ENCODE measurements around the gene KRTAP20-2. TPM values are rescaled to one million over a fixed set of nuclear protein-coding genes. Genes with fewer than 3 reads are reported as not detected.

The KRTAP20-2 gene
- total RNA-seq, 6 experiments from 2014 or later = not detected

- intact Hi-C loops (cut with DNase I) = no loop called here
- Histone ChIP-seq H3K9me3 (no peaks in the 10 kb centered on the region), H3K27me3 (no peaks in the 10 kb centered on the region), H3K36me3 (no peaks in the 10 kb centered on the region), H3K4me1 (no peaks in the 10 kb centered on the region), H3K4me3 (no peak overlapping the region), H3K27ac (no peak overlapping the region)
- 26% methylated on average over 1 of the region's 1 CpG for WGBS (ENCODE audit: insufficient coverage, low coverage, low lambda C conversion rate, missing lambda C conversion rate)
- TF ChIP-seq CTCF (IDR thresholded peaks at IDR 0.05) (no peak), POLR2A (IDR thresholded peaks at IDR 0.05) (no peak)
- ATAC-seq = no peak
- no peak for DNase-seq
These were observed 45.6 kb downstream of the KRTAP20-2 start for GRCh38 chr21:30680586-30680985.

GRCh38 chr21:30684506-30684905, 49.5 kb downstream of the KRTAP20-2 start:
- Histone ChIP-seq H3K27ac (no peak overlapping the region), H3K4me3 (no peak overlapping the region), H3K4me1 (no peaks in the 10 kb centered on the region), H3K36me3 (no peaks in the 10 kb centered on the region), H3K27me3 (no peaks in the 10 kb centered on the region), H3K9me3 (no peaks in the 10 kb centered on the region)
- no peak for DNase-seq
- no peak for ATAC-seq
- intact Hi-C loops (cut with DNase I) = no loop called here
- 46% methylated on average over 6 of the region's 6 CpGs for WGBS (ENCODE audit: insufficient coverage, low coverage, low lambda C conversion rate, missing lambda C conversion rate)
- TF ChIP-seq CTCF (IDR thresholded peaks at IDR 0.05) = no peak
- no peak for TF ChIP-seq POLR2A (IDR thresholded peaks at IDR 0.05)

Small RNAs within 50 kb of the gene (small RNA-seq; reads per million reads assigned to genes)
- gene KRTAP20-1 (0 reads per million in 2 experiments), gene KRTAP20-3 (0 reads per million in 2 experiments), gene KRTAP20-4 (0 reads per million in 2 experiments), gene KRTAP22-1 (0 reads per million in 2 experiments), gene KRTAP22-2 (0 reads per million in 2 experiments)

Other genes starting within 250 kb of the KRTAP20-2 start
- not detected for gene KRTAP13-1, start 239.2 kb upstream of the KRTAP20-2 start, total RNA-seq
- not detected for gene KRTAP13-3, start 209.3 kb upstream of the KRTAP20-2 start, total RNA-seq
- gene KRTAP13-4, start 205.0 kb upstream of the KRTAP20-2 start, total RNA-seq = not detected
- not detected for gene KRTAP15-1, start 194.9 kb upstream of the KRTAP20-2 start, total RNA-seq
- not detected for gene KRTAP19-1, start 154.8 kb upstream of the KRTAP20-2 start, total RNA-seq
- gene KRTAP19-2, start 147.8 kb upstream of the KRTAP20-2 start, total RNA-seq = not detected
- not detected for gene KRTAP19-3, start 143.2 kb upstream of the KRTAP20-2 start, total RNA-seq
- not detected for gene KRTAP19-4, start 138.0 kb upstream of the KRTAP20-2 start, total RNA-seq
- gene KRTAP19-5, start 133.1 kb upstream of the KRTAP20-2 start, total RNA-seq = not detected
- gene KRTAP19-6, start 93.3 kb upstream of the KRTAP20-2 start, total RNA-seq = not detected
- not detected for gene KRTAP19-7, start 73.9 kb upstream of the KRTAP20-2 start, total RNA-seq
- gene KRTAP22-2, start 44.8 kb upstream of the KRTAP20-2 start, total RNA-seq = not detected
- gene KRTAP6-3, start 42.8 kb upstream of the KRTAP20-2 start, total RNA-seq = not detected
- not detected for gene KRTAP6-2, start 36.3 kb upstream of the KRTAP20-2 start, total RNA-seq
- not detected for gene KRTAP22-1, start 34.1 kb upstream of the KRTAP20-2 start, total RNA-seq
- not detected for gene KRTAP6-1, start 21.3 kb upstream of the KRTAP20-2 start, total RNA-seq
- not detected for gene KRTAP20-1, start 18.8 kb upstream of the KRTAP20-2 start, total RNA-seq
- gene KRTAP20-4, start 14.6 kb upstream of the KRTAP20-2 start, total RNA-seq = not detected
- gene KRTAP20-3, start 7.7 kb downstream of the KRTAP20-2 start, total RNA-seq = not detected
- not detected for gene KRTAP21-3, start 83.6 kb downstream of the KRTAP20-2 start, total RNA-seq
- gene KRTAP21-2, start 112.1 kb downstream of the KRTAP20-2 start, total RNA-seq = not detected
- not detected for gene KRTAP21-1, start 120.2 kb downstream of the KRTAP20-2 start, total RNA-seq
- gene KRTAP8-1, start 178.1 kb downstream of the KRTAP20-2 start, total RNA-seq = not detected
- not detected for gene KRTAP7-1, start 194.6 kb downstream of the KRTAP20-2 start, total RNA-seq
- gene KRTAP11-1, start 246.4 kb downstream of the KRTAP20-2 start, total RNA-seq = not detected